HG03469 (cell line): ENCODE measurements around the gene INKA2.

Source experiments
- ATAC-seq: cut with Tn5 transposase; IDR thresholded peaks from one replicate; pipeline ENCODE4 v1.9.1; 2021; ENCODE audit warnings: mild to moderate bottlenecking, moderate library complexity, moderate number of reproducible peaks; ENCODE audit not compliant: unreplicated experiment

The INKA2 gene

GRCh38 chr1:111706921-111707320 is 32.3 kb downstream of the INKA2 start:
- no peak for ATAC-seq

- no peak for ATAC-seq
Measured at GRCh38 chr1:111705841-111706240, 33.4 kb downstream of the INKA2 start.

- ATAC-seq, result no peak
Measured at GRCh38 chr1:111704776-111705175, 34.4 kb downstream of the INKA2 start.

- no peak for ATAC-seq
Measured at GRCh38 chr1:111704240-111704639, 35.0 kb downstream of the INKA2 start.

GRCh38 chr1:111702504-111703050 is 36.6 kb downstream of the INKA2 start:
- ATAC-seq, result no peak

- ATAC-seq, result no peak
Measured at GRCh38 chr1:111699268-111699667, 39.9 kb downstream of the INKA2 start.

- no peak for ATAC-seq
Measured at GRCh38 chr1:111696330-111696729, 42.9 kb downstream of the INKA2 start.

GRCh38 chr1:111695801-111696200 is 43.4 kb downstream of the INKA2 start:
- ATAC-seq, result no peak

- ATAC-seq, result no peak
Measured at GRCh38 chr1:111691886-111692285, 47.3 kb downstream of the INKA2 start.

GRCh38 chr1:111690306-111690617 is 48.9 kb downstream of the INKA2 start:
- ATAC-seq, result no peak
